ENCODE data around the gene OBSL1. TPM values are rescaled to one million over a fixed set of nuclear protein-coding genes. Genes with fewer than 3 reads are reported as not detected.

OBSL1 gene
- total and polyA plus RNA-seq, 7 donors = 10.3 to 134 (median 38.7) TPM

DNA sequence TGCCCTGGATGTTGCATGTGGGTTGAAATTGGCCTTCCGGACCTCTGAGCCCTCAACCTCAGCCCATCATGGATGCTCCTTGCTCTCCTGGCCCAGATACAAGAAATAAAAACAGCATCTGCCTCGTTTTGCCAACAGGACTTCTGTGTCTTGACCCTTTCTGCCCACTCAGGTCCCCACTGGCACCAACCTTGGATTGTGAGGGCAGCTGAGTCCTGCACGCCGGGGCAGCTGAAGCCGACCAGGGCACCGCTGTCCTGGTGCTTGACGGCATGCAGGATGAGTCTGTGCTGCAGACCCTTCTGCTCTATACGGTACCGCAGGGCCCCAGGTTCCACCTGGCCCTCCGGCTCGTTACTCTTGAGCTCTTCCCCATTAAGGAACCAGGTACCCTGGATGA lies 4.7 kb downstream of the OBSL1 start:
- WGBS, 3 donors = 84 to 88% (median 85%) methylated on average over 11 of the region's 11 CpGs
- Histone ChIP-seq H3K27ac (no peak overlapping the region), H3K27me3 (ENCODE audit: insufficient read depth in 3 of 3, low read length in 2 of 3) (no peaks in the 10 kb centered on the region), H3K9me3 (no peaks in the 10 kb centered on the region), H3K36me3 (ENCODE audit: insufficient read depth in 1 of 2, low read depth in 1 of 2) (peaks cover 0 to 69% of the 10 kb centered on the region in 2 donors), H3K4me3 (no peak overlapping the region), H3K4me1 (peaks cover 9% of the 10 kb centered on the region)
- no peak for TF ChIP-seq CTCF (IDR thresholded peaks at IDR 0.05)
- no peak for DNase-seq
- intact Hi-C loops (cut with DNase I) = loop anchor here in 1 of 2 donors (5.0 kb wide), 1 partner anchor 76 kb away; no protein-coding TSS in a partner anchor
- no peak for ATAC-seq

GRCh38 chr2:219565130-219566080 lies 5.9 kb downstream of the OBSL1 start:
- Histone ChIP-seq H3K4me1 (peaks cover 9% of the 10 kb centered on the region), H3K4me3 (no peak overlapping the region), H3K9me3 (no peaks in the 10 kb centered on the region), H3K27ac (no peak overlapping the region), H3K27me3 (ENCODE audit: insufficient read depth in 3 of 3, low read length in 2 of 3) (no peaks in the 10 kb centered on the region), H3K36me3 (ENCODE audit: insufficient read depth in 1 of 2, low read depth in 1 of 2) (peaks cover 0 to 80% of the 10 kb centered on the region in 2 donors)
- no peak for DNase-seq
- 80 to 84% (median 83%) methylated on average over 21 of the region's 21 CpGs for WGBS, 3 donors
- TF ChIP-seq CTCF (IDR thresholded peaks at IDR 0.05) = no peak
- no peak for ATAC-seq
- intact Hi-C loops (cut with DNase I) = loop anchor here in 1 of 2 donors (5.0 kb wide), 1 partner anchor 77 kb away; no protein-coding TSS in a partner anchor

GRCh38 chr2:219563271-219563928 lies 7.9 kb downstream of the OBSL1 start:
- H3K36me3 ChIP-seq (ENCODE audit: insufficient read depth in 1 of 2, low read depth in 1 of 2) = peaks cover 0 to 87% of the 10 kb centered on the region in 2 donors
- intact Hi-C loops (cut with DNase I) = no loop called here
- H3K4me1 ChIP-seq = no peaks in the 10 kb centered on the region
- no peaks in the 10 kb centered on the region for H3K27me3 ChIP-seq (ENCODE audit: insufficient read depth in 3 of 3, low read length in 2 of 3)
- DNase-seq (no peak), ATAC-seq (no peak)
- no peaks in the 10 kb centered on the region for H3K9me3 ChIP-seq
- 88 to 90% (median 88%) methylated on average over 20 of the region's 20 CpGs for WGBS, 3 donors
- no peak for TF ChIP-seq CTCF (IDR thresholded peaks at IDR 0.05)
- H3K4me3 ChIP-seq = no peak overlapping the region
- no peak overlapping the region for H3K27ac ChIP-seq

- Histone ChIP-seq H3K36me3 (ENCODE audit: insufficient read depth in 1 of 2, low read depth in 1 of 2) (peaks cover 0 to 91% of the 10 kb centered on the region in 2 donors), H3K4me1 (no peaks in the 10 kb centered on the region), H3K27me3 (ENCODE audit: insufficient read depth in 3 of 3, low read length in 2 of 3) (no peaks in the 10 kb centered on the region), H3K4me3 (no peak overlapping the region), H3K27ac (no peak overlapping the region), H3K9me3 (no peaks in the 10 kb centered on the region)
- 74 to 78% (median 77%) methylated on average over 34 to 35 of the region's 35 CpGs for WGBS, 3 donors
- DNase-seq (no peak), ATAC-seq (no peak)
- TF ChIP-seq CTCF (IDR thresholded peaks at IDR 0.05) = no peak
- intact Hi-C loops (cut with DNase I) = no loop called here
Observed at GRCh38 chr2:219562049-219563020, 9.0 kb downstream of the OBSL1 start.

Measured in psoas muscle (tissue), 8 donors.